CD4-positive, alpha-beta memory T cell (primary cell): Measurements from ENCODE around the gene ZNF174. TPM values are rescaled to one million over a fixed set of nuclear protein-coding genes. Genes with fewer than 3 reads are reported as not detected.
A peak's percentile ranks its signal among the peaks of the same experiment; 100 is the strongest.

ENCODE experiments used
- CTCF ChIA-PET: fragments of 350-600 bp; sonication (Branson Sonifier 250); formaldehyde crosslinking; loops from one replicate; lab custom pipeline; 2021; ENCODE audit warnings: inconsistent platforms; ENCODE audit not compliant: partially characterized antibody; lab: Charles Lee
- POLR2A ChIA-PET: fragments of 350-600 bp; sonication (Branson Sonifier 250); formaldehyde crosslinking; loops from one replicate; lab custom pipeline; 2021; ENCODE audit not compliant: partially characterized antibody; lab: Charles Lee
- DNase-seq, 5 donors: peaks; one replicate each; pipeline versions ENCODE4 v3.0.0 to v3.0.0-alpha.2; 2020 to 2022; ENCODE audit warnings: mixed read lengths in 1 of 5
- H3K27ac ChIP-seq: one replicate; pipeline ENCODE4 v1.7.0; 2013; ENCODE audit warnings: low read depth, low read length
- H3K27me3 ChIP-seq: 2 replicates; pipeline ENCODE4 v1.7.0; 2013; ENCODE audit warnings: mild to moderate bottlenecking, low read length, moderate library complexity; ENCODE audit not compliant: insufficient read depth
- H3K36me3 ChIP-seq: 2 replicates; pipeline ENCODE4 v1.7.0; 2013; ENCODE audit warnings: mild to moderate bottlenecking, low read length, moderate library complexity; ENCODE audit not compliant: insufficient read depth
- H3K4me1 ChIP-seq: 2 replicates; pipeline ENCODE4 v1.7.0; 2013; ENCODE audit warnings: mild to moderate bottlenecking, low read length, moderate library complexity; ENCODE audit not compliant: insufficient read depth
- H3K4me3 ChIP-seq, 2 donors: one replicate each; pipeline ENCODE4 v1.7.0; 2013; ENCODE audit warnings: low read length in 2 of 2, mild to moderate bottlenecking in 1 of 2
- H3K9me3 ChIP-seq, 2 donors: one replicate each; pipeline ENCODE4 v1.7.0; 2013; ENCODE audit warnings: low read length in 2 of 2, control low read depth in 1 of 2; ENCODE audit not compliant: control insufficient read depth in 1 of 2
- H3K27ac Mint-ChIP-seq, 7 donors: one replicate each; pipeline ENCODE4 v1.8.0; 2020 to 2021; ENCODE audit warnings: mixed read lengths in 7 of 7, mild to moderate bottlenecking in 6 of 7, inconsistent platforms in 3 of 7, moderate library complexity in 3 of 7
- H3K27me3 Mint-ChIP-seq, 2 donors: one replicate each; pipeline ENCODE4 v1.8.0; 2020 to 2021; ENCODE audit warnings: mixed read lengths in 2 of 2
- H3K36me3 Mint-ChIP-seq, 2 donors: one replicate each; pipeline ENCODE4 v1.8.0; 2020 to 2021; ENCODE audit warnings: mixed read lengths in 2 of 2, inconsistent platforms in 1 of 2, mild to moderate bottlenecking in 1 of 2
- H3K4me1 Mint-ChIP-seq, 4 donors: one replicate each; pipeline ENCODE4 v1.8.0; 2020 to 2021; ENCODE audit warnings: mixed read lengths in 4 of 4, mild to moderate bottlenecking in 1 of 4
- H3K4me3 Mint-ChIP-seq, 8 donors: one replicate each; pipeline ENCODE4 v1.8.0; 2020 to 2021; ENCODE audit warnings: mixed read lengths in 8 of 8, mild to moderate bottlenecking in 7 of 8, moderate library complexity in 6 of 8, inconsistent platforms in 3 of 8
- H3K9me3 Mint-ChIP-seq, 8 donors: one replicate each; pipeline ENCODE4 v1.8.0; 2020 to 2021; ENCODE audit warnings: mixed read lengths in 8 of 8, mild to moderate bottlenecking in 5 of 8, inconsistent platforms in 3 of 8, moderate library complexity in 1 of 8
- intact Hi-C: fragments of 100-400 bp; cut with micrococcal nuclease; formaldehyde crosslinking; loops from one replicate; pipeline ENCODE4 v1.15.1; 2023
- polyA plus RNA-seq, 2 donors: library from polyadenylated mRNA; unstranded; fragments of 300-500 nt; fragmentation: Illumina TruSeq; gene quantifications; one replicate each; pipeline ENCODE4 v1.2.3, GENCODE V29; 2021
- total RNA-seq, 2 experiments: library from RNA; stranded (reverse); gene quantifications; one replicate each; pipeline ENCODE4 v1.2.3, GENCODE V29; 2021

ZNF174 gene
- total and polyA plus RNA-seq, 4 experiments from 2014 or later: 9.5 to 19.0 (median 18.0) TPM

DNA sequence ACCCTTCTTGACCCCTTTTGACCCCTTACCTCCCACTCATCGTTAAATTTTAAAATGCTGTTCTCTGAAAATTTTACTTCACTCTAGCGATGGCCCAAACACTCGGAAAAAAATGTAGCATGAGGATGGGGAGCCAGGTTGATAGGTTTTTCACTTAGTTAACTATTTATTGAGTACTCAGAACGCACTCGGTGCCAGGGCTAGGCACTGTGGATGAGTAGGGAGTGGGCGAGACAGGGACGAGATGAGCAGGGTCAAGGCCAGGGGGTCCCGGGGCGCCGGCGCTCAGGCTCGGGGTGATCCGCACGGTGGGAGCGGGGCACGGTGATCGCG is 603 bp upstream of the ZNF174 start:
- Mint-ChIP-seq H3K36me3 (peaks cover 53 to 64% of the 10 kb centered on the region in 2 donors), H3K9me3 (peaks cover 3 to 37% (median 18%) of the 10 kb centered on the region in 8 donors), H3K4me3 (peak overlapping the region; percentile 90 to 98 (median 94)), H3K4me1 (peaks cover 38 to 72% (median 53%) of the 10 kb centered on the region in 4 donors), H3K27ac (peak overlapping the region; percentile 80 to 93 (median 89)), H3K27me3 (no peaks in the 10 kb centered on the region)
- ChIA-PET POLR2A (interaction anchor here (0.7 to 4.5 kb wide), 35 partner anchors 8 to 853 kb away, joined by 3 to 66 read pairs (median 4); partner anchors contain the start of genes CLUAP1, FLYWCH2, NAA60 and NLRC3), CTCF (interaction anchor here (1.1 to 1.4 kb wide), 4 partner anchors 43 to 165 kb away, joined by 3 to 5 read pairs (median 3); partner anchors contain the start of genes NAA60, ZNF200 and ZNF597)
- intact Hi-C loops: loop anchor here (2.0 kb wide), 4 partner anchors 42 to 210 kb away; partner anchors contain the start of genes CLUAP1, NAA60, SLX4 and TIGD7
- H3K27me3 ChIP-seq: no peaks in the 10 kb centered on the region
- peak overlapping the region; percentile 72 to 79 for H3K4me3 ChIP-seq
- H3K9me3 ChIP-seq: peaks cover 4 to 7% of the 10 kb centered on the region in 2 donors
- DNase-seq: no peak
- peaks cover 34% of the 10 kb centered on the region for H3K4me1 ChIP-seq
- H3K27ac ChIP-seq: peak overlapping the region; percentile 69
- H3K36me3 ChIP-seq: peaks cover 34% of the 10 kb centered on the region

DNA sequence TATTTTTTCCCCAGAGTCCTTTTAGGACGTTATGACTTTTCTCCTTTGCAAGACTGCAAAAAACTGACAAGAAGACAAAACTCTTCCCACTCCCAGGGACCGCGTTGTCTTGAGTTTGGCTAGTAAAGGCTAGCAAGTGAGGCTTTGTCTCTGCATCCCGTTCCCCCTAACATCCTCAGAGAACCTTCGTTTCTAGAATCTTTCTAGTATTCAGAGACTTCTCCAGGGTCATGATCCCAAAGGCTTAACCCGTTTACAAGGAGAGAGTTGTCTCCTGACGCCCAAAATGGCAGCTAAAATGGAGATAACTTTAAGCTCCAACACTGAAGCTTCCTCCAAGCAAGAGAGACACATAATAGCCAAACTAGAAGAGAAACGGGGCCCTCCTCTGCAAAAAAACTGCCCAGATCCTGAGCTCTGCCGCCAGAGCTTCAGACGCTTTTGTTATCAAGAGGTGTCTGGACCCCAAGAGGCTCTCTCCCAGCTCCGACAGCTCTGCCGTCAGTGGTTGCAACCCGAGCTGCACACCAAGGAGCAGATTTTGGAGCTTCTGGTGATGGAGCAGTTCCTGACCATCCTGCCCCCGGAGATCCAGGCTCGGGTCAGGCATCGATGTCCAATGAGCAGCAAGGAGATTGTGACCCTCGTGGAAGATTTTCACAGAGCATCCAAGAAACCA is 843 bp downstream of the ZNF174 start:
- Histone ChIP-seq H3K9me3 (peaks cover 7 to 10% of the 10 kb centered on the region in 2 donors), H3K36me3 (peaks cover 34% of the 10 kb centered on the region), H3K4me1 (peaks cover 34% of the 10 kb centered on the region), H3K27me3 (no peaks in the 10 kb centered on the region), H3K4me3 (peak overlapping the region; percentile 66 to 72), H3K27ac (peak overlapping the region; percentile 69)
- CTCF ChIA-PET: interaction anchor here (1.0 to 2.5 kb wide), 5 partner anchors 42 to 167 kb away, joined by 3 to 9 read pairs (median 3); partner anchors contain the start of genes NAA60, TIGD7, ZNF200 and ZNF597
- Mint-ChIP-seq H3K4me3 (peak overlapping the region; percentile 89 to 98 (median 94)), H3K4me1 (peaks cover 30 to 60% (median 47%) of the 10 kb centered on the region in 4 donors), H3K9me3 (peaks cover 4 to 37% (median 24%) of the 10 kb centered on the region in 8 donors), H3K27me3 (no peaks in the 10 kb centered on the region), H3K27ac (peak overlapping the region; percentile 81 to 92 (median 89)), H3K36me3 (peaks cover 53 to 64% of the 10 kb centered on the region in 2 donors)
- POLR2A ChIA-PET: interaction anchor here (0.8 to 4.5 kb wide), 25 partner anchors 10 to 852 kb away, joined by 3 to 66 read pairs (median 5); partner anchors contain the start of genes CLUAP1, NAA60, SLX4 and TIGD7
- no peak for DNase-seq
- intact Hi-C loops: loop anchor here (1.0 to 2.0 kb wide), 8 partner anchors 41 to 209 kb away; partner anchors contain the start of genes CLUAP1, NAA60, SLX4 and TIGD7

GRCh38 chr16:3408561-3409197 is 7.7 kb downstream of the ZNF174 start:
- peaks cover 22 to 58% of the 10 kb centered on the region in 2 donors for H3K9me3 ChIP-seq
- DNase-seq: no peak
- Mint-ChIP-seq H3K27me3 (no peaks in the 10 kb centered on the region), H3K4me3 (no peak overlapping the region), H3K9me3 (peaks cover 4 to 88% (median 75%) of the 10 kb centered on the region in 8 donors), H3K4me1 (peaks cover 2 to 11% (median 9%) of the 10 kb centered on the region in 4 donors), H3K27ac (no peak overlapping the region), H3K36me3 (peaks cover 68% of the 10 kb centered on the region in 2 donors)
- H3K4me1 ChIP-seq: peaks cover 4% of the 10 kb centered on the region
- H3K27ac ChIP-seq: no peak overlapping the region
- H3K36me3 ChIP-seq: peaks cover 43% of the 10 kb centered on the region
- ChIA-PET CTCF (no interaction called here), POLR2A (interaction anchor here (1.1 kb wide), 1 partner anchor 104 kb away, joined by 3 read pairs; no protein-coding TSS in a partner anchor)
- no peaks in the 10 kb centered on the region for H3K27me3 ChIP-seq
- intact Hi-C loops: no loop called here
- H3K4me3 ChIP-seq: peak overlapping the region in 1 of 2 donors; percentile 12

DNA sequence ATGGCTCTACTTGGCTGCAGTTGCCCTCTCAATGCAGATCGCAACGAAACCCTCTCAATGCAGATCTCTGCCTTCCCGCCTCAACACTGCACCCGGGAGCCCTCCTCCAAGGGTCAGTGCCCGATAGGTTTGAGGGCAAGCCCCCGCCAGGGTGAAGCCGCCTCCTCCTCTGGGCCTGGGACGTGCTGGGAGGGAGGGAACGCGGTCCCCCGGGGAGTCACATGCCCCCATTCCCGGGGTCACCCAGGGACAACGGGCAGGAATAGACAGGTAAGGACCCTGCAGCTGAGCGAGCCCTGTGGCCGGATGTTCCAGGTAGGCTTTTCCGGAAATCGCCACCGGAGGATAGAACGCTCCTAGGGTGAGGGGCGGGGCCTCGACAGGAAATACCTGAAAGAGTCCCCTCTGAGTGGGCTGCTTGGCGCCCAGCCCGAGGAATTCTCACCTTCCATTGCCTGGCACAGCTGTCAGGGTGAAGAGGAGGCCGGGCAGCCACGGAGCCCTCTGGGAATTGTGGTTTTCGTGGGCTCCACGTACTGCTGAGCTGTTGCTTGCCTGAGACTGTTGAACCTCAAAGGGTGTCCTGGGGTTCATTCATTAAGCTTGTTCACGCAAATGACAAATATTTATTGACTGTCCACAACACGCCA is 12.8 kb downstream of the ZNF174 start:
- Mint-ChIP-seq H3K27me3 (peaks cover 0 to 1% of the 10 kb centered on the region in 2 donors), H3K36me3 (peaks cover 25 to 29% of the 10 kb centered on the region in 2 donors), H3K9me3 (peaks cover 3 to 87% (median 66%) of the 10 kb centered on the region in 8 donors), H3K27ac (no peak overlapping the region), H3K4me1 (no peaks in the 10 kb centered on the region), H3K4me3 (no peak overlapping the region)
- Histone ChIP-seq H3K36me3 (peaks cover 2% of the 10 kb centered on the region), H3K4me3 (no peak overlapping the region), H3K9me3 (peaks cover 8 to 33% of the 10 kb centered on the region in 2 donors), H3K27ac (no peak overlapping the region), H3K4me1 (no peaks in the 10 kb centered on the region), H3K27me3 (no peaks in the 10 kb centered on the region)
- DNase-seq: no peak
- intact Hi-C loops: no loop called here
- POLR2A ChIA-PET: interaction anchor here (0.9 to 1.2 kb wide), 2 partner anchors 11 to 13 kb away, joined by 3 read pairs; partner anchors contain the start of gene ZSCAN32
- CTCF ChIA-PET: no interaction called here

DNA sequence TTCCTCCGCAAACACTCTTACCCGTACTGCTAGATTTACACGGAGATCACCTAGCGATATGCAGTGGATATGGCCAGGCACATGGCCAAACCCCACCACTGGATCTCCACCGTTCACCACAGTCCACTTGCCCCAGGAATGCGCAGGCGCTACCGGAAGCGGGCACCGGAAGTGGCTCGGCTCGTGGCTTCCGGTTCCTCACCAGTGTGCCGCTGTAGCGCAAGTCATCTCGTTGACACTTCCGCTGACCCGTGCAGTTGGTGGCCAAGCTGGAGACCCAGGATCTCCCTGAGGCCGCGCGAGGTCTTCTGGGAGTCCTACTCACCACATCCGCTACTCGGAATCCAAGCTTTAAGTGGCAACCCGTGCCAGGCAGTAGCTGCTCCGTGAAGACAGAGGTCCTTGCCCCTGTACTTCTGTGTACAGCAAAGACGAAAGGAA is 30.8 kb downstream of the ZNF174 start:
- Histone ChIP-seq H3K9me3 (no peaks in the 10 kb centered on the region), H3K27me3 (no peaks in the 10 kb centered on the region), H3K36me3 (peaks cover 4% of the 10 kb centered on the region), H3K27ac (no peak overlapping the region), H3K4me3 (no peak overlapping the region), H3K4me1 (peaks cover 11% of the 10 kb centered on the region)
- Mint-ChIP-seq H3K36me3 (peaks cover 26 to 34% of the 10 kb centered on the region in 2 donors), H3K9me3 (peaks cover 0 to 13% (median 4%) of the 10 kb centered on the region in 8 donors), H3K27ac (peak overlapping the region in 5 of 7 donors; percentile 69 to 92 (median 80)), H3K27me3 (peaks cover 0 to 2% of the 10 kb centered on the region in 2 donors), H3K4me1 (peaks cover 6 to 23% (median 12%) of the 10 kb centered on the region in 4 donors), H3K4me3 (peak overlapping the region; percentile 4 to 75 (median 50))
- ChIA-PET CTCF (no interaction called here), POLR2A (interaction anchor here (1.1 to 1.6 kb wide), 5 partner anchors 25 to 165 kb away, joined by 3 to 5 read pairs (median 3); partner anchors contain the start of genes ZNF174 and ZSCAN32)
- peak; percentile 46 to 62 (median 48) for DNase-seq
- intact Hi-C loops: no loop called here

GRCh38 chr16:3434373-3434772 is 33.4 kb downstream of the ZNF174 start:
- POLR2A ChIA-PET: no interaction called here
- Histone ChIP-seq H3K4me1 (peaks cover 11% of the 10 kb centered on the region), H3K4me3 (no peak overlapping the region), H3K9me3 (peaks cover 0 to under 1% of the 10 kb centered on the region in 2 donors), H3K27me3 (no peaks in the 10 kb centered on the region), H3K27ac (no peak overlapping the region), H3K36me3 (peaks cover 4% of the 10 kb centered on the region)
- intact Hi-C loops: no loop called here
- Mint-ChIP-seq H3K4me1 (peaks cover 6 to 23% (median 12%) of the 10 kb centered on the region in 4 donors), H3K36me3 (peaks cover 45 to 47% of the 10 kb centered on the region in 2 donors), H3K4me3 (no peak overlapping the region), H3K27ac (no peak overlapping the region), H3K27me3 (peaks cover 0 to 2% of the 10 kb centered on the region in 2 donors), H3K9me3 (peaks cover 0 to 14% (median 6%) of the 10 kb centered on the region in 8 donors)
- DNase-seq: no peak
- CTCF ChIA-PET: no interaction called here
